ENCODE results near the gene RMND5B. TPM values are rescaled to one million over a fixed set of nuclear protein-coding genes. Genes with fewer than 3 reads are reported as not detected.

The RMND5B gene
- total and polyA plus RNA-seq, 10 of the 15 experiments (the other 5 are each of a cell fraction or from before 2014, with no cell fraction given): 1.6 to 50.7 (median 30.9) TPM

- no peak for TF ChIP-seq ZNF592 (IDR thresholded peaks at IDR 0.05)
- no peak for TF ChIP-seq SREBF1 (IDR thresholded peaks at IDR 0.05; ENCODE audit: low read length)
- TF ChIP-seq ZNF207 (IDR thresholded peaks at IDR 0.05; ENCODE audit: borderline replicate concordance): no peak
- no peak for TF ChIP-seq E4F1 (IDR thresholded peaks at IDR 0.05; ENCODE audit: borderline replicate concordance, partially characterized antibody)
- no peak for TF ChIP-seq YBX1 (IDR thresholded peaks at IDR 0.05)
- TF ChIP-seq IKZF2 (IDR thresholded peaks at IDR 0.05): peak in 1 of 2 experiments; percentile 22; a peak in 2 of 4 replicates
- peak in 1 of 2 experiments; percentile 44; a peak in 1 of 4 replicates for TF ChIP-seq ETV6 (conservative IDR thresholded peaks at IDR 0.05 in 1 of 2, IDR thresholded peaks at IDR 0.05 in 1 of 2; ENCODE audit: borderline replicate concordance in 1 of 2, low read depth in 1 of 2)
- TF ChIP-seq CEBPB (IDR thresholded peaks at IDR 0.05; ENCODE audit: borderline replicate concordance in 1 of 2, low read depth in 2 of 2, low read length in 2 of 2): no peak
Measured at GRCh38 chr5:178117923-178118701, 12.7 kb upstream of the RMND5B start (continued).

Measured in GM12878 (cell line).